Activated CD4-positive, CD25-positive, alpha-beta regulatory T cell treated with anti-CD3 and anti-CD28 coated beads, Interleukin-2, amount 50 U/mL, for 72 hours (primary cell): ENCODE measurements around the gene REXO1.

ENCODE experiments used
- DNase-seq: peaks from one replicate; pipeline ENCODE4 v3.0.0; 2021

The REXO1 gene

DNA sequence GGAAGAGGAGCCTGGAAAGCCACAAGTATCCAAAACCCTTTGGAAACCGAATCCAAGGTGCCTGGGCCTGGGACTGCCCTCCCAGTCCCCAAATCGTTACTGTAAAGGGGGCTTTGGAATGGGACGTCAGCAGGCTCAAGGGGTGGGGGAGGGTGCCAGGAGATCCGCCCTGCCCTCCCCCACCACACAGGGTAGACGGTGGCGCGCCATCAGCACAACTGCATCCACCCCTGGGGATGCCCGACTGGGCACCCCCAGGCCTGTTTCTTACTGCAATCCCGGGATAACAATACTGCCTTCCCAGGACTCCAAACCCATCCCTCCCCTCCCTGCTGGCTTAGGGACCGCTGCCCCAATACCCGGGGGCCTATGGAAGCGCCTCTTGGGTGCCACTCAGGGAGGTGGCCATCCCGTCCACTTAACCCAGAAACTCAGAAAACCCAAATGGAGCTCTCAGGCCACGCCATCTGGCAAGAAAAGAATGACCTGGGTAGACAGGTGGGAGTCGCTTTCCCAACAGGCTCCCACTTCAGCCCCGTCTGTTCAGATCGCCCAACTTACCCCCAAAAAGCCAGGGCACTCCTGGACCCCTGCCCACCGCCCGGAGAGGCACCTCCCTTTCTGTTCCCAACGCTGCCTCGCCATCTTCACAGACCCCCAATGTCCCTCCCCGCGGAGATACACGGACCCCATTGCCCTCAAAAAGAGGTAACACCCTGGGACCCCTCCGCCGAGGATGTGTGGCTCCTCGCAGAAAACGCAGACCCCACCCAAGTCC is 12.7 kb upstream of the REXO1 start:
- DNase-seq: no peak

DNA sequence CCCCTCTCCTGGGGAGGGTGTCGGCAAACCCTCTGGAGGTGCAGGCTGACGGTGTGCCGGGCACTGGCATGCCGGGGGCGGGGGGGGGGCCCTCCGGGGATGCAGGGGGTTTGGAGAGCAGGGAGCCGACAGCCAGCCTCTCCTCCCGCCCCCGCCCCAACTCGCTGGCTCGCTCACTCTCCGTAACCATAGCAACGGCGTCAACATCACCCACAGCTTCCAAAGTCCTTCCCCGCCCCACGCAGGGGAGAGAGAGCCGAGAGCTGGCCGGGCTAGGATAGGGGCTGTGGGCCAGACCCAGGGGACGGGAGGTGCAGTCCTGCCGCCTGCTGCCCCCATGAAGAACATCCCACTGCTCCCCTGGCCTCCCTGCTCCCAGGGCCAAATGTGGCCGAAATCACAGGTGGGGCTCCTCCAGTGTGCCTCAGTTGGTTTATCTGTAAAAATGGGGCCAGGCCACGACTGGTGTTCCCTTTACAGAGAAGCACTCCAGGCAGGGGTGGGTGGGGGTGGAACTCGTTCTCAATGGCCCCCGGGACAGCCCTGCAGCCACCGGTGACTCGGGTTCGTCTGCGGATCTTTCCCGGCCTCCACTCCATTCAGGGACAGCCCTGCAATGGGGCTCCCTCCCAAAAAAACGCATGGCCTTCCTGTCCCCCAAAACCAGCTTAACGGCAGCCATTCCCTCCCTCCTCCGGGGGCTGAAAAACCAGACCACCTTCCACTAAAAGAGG is 11.9 kb upstream of the REXO1 start:
- DNase-seq: no peak

DNA sequence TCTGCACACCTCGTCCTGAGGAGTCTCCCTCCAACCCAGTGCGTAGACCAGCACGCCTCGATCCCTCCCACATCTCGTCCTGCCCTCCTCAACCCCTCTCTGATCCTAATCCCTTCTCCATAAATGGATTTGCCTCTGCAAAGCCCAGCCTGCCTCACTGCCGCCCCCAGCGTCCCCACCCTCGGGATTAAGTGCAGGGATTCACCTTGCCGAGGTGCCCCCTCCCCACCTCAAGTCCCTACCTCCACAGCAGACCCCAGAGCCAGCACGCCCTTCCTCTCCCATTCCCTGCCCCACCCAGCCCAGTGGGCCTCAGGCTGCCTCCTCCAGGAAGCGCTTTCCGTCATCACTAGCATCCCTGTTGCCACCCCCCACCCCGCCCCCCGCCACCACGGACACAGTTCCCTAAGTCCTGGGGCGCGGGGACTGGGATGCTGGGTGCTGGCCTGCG is 11.1 kb upstream of the REXO1 start:
- no peak for DNase-seq

DNA sequence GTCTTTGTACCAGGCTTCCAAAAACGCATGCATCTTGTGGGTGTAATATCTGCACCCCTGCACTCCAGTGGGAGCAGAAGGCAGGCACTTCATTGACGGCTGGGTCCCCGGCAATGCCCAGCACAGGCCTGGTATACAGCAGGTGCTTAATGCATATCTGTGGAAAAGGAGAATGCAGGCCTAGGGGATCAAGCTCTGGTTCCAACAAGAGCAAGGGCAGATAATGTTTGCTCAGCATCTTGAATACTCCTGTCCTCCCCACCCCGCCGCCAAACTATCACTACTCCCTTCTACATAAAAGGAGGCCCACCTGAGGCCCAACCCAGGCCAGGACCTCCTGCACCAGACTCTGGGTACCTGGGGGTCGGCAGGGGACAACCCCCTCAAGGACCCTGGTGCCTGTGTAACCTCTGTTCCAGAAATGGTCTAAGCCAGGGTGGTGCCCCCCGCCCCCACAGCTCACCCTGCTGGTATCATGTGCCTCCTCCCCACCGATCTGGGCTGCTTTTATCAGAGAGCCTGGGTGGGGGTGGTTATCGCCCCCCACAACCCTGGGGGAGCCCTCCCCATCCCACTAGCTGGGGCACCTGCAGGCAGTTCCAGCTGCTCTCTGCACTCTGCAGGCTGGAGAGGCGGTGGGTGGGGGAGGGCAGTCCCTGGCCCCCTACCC is 10.3 kb upstream of the REXO1 start:
- no peak for DNase-seq

DNA sequence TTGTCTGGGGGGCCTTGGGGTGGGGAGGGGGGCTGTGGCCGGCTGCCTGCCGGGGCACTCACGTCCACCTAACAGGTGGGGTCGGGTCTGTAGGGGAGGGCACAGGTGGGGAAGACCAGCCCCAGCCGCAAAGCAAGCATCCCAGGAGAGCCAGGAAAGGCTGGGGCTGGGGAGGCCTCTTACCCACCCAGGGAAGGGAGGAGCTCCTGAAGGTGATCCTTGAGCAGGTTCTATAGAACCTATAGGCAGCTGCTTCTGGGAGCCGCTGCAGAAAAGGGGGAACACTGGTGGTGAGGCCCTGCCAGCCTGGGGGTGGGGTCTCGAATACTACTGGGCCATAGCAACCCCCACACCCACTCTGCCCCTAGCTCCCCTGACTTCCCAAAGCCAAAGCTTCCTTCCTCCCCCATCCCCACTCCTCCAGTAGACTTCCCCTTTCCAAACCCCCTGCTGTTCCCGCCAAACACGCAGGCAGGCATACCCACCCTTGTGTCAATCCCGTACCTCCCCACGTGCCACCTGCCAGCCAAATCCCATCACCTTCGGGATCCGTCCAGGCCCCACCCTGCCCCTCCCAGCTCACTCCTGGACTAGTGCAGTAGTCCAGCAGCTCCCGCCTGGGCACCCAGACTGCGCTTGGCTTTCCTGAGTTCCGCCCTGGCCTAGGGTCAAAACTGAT is 9.5 kb upstream of the REXO1 start:
- DNase-seq: no peak

DNA sequence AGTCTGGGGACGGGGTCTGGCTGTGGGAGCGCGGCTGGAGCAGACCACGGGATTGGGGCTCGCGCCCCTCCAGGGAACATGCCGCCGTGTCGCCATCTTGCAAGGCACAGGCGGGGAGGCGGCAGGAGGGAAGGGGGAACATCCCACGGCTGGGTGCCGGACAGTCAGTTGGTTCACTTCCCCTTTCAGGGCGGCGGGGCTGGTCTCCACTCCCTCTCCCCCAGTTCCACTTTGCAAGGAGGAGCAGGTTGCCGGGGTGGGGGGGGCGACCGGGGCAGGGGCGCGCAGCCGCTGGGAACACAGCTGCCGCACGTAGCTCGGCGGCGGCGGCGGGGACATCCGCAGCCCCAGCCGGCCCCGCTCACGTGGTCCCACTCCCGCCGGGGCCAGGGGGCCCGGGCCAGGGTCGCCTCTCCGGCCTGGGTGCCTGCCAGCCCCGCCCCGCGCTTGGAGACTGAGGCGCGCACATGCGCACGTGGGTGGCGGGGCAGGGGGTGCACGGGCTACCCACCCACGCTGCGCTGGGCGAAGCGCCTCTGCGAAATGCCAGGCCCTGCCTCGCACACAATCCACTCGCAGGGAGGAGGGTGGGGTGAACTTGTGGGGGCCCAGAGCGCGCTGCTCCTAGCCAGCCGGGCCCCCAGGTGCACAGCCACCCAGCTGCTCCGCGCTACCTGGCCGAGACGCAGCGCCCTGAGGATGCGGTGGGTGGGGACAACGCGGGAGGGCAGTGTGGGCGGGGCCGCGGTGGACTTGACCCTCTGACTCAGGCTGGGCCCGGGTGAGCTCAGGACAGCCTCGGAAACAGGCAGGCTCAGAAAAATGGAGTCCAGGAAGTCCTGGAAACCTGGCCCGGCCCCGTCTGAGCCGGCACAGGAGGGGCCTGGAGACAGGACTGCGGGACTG is 8.7 kb upstream of the REXO1 start:
- peak; percentile 75 for DNase-seq

DNA sequence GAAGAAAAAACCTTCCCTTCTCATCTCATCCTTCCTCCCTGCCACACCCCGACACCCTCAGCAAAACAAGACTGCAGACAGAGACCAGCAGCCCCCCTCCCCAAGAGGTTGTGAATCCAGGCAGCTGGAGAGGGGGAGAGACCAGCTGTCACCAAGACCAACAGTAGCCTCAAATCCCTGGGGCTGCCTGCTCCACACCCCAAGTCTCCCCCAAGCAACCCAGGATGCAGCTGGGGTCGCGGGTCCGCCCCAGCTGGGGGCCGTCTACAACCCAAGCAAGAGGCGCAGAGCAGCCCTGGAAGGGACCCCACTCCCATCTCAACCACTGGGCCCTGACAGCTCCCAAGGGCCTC is 8.0 kb upstream of the REXO1 start:
- DNase-seq: no peak

DNA sequence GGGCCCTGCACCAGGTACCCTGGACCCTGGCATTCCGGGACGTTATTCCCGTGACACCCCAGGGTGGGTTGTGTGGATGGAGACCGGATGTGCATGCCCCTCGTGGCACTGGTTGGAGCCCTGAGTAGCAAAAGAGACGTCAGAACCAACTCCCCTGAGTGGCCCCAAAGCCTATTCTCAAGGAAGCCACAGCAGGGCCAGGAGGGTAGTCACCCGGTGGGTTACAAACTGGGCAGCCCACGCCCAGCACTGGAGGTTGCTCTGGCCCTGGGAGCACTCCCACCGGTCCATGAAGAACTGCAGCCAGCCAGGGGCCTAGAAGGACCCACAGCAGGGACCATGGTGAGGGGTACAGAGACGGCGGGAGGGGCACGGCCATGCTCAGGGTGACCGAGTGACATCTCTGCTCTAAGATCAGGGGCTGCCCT is 7.6 kb upstream of the REXO1 start:
- no peak for DNase-seq

DNA sequence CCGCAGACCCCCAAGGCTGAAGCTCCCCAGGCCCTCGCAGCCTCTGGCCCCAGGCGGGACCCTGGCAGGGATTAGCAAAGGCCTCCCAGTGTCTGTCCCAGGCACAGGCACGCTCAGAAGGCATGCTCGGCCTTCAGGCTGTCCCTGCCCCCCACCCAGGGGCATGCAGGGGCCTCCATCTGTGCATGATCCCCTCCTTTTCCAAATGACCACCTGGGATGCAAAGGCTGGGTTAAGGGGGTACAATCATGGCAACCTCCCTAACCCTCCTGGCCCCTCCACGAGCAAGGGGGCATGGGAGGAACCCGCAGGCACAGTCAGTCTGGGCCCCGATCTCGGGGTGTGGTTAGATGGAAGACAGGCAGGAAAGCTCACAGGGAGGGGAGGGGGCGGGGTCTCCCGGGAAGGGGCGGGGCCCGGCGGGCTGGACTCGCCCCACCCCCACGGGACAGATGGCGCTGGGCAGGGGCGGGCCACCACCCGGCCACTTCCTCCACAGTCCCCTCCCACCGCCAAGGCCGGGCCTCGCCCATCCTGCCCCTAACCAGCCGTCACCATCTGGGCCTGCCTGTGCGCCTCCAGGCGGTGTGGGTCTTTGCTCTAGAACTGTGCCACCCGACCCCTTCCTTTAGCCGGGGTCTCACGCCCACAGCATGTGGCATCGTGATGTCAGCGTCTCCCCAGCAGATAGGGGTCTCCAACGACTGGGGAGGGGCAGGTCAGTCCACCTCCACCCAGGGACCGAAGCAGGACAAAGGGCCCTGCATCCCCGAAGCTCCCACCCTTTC is 7.0 kb upstream of the REXO1 start:
- peak; percentile 81 for DNase-seq

DNA sequence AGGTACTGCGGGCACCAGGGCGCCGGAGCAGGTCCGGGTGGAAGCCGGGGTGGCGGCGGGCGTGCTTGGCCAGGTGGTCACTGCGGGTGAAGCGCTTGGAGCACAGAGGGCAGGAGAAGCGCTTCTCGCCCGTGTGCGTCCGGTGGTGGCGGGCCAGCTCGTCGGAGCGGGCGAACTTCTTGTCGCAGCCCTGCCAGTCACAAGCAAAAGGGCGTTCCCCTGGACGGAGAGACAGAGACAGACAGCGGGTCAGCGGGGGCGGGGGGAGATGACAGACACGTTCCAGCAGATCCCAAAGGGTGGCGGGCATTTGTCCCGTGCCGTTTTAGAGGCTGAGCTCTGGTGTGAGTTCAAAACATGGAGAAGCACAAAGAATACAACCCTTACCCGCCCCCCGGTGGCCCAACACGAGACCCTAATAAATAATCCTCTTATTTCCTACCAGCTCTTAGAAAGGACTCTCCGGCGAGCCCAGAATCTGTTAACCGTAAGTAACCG is 6.3 kb upstream of the REXO1 start:
- DNase-seq: no peak

DNA sequence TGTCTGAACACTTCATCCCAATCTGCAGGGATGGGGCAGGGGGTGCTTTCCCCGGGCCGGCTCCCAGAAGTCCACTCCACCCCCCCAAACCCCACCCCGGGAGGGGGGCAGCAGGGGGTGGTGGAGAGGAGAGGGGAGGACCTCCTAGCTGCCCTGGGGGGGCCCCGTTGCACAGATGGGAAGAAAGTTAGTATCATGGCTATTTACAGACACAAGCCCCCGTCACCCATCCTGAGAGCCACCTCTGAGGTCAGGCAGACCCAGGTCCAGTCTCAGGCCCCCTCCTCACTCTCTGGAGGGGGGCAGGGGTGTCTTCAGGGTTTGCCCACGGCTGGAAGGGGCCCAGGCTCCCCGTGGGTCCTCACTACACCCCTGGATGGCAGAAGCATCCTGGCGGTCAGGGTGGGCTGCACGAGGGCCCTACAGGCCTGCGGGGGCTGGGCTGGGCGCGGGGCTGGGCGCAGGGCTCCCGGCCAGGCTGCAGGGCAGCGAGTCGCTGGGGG is 5.8 kb upstream of the REXO1 start:
- DNase-seq: no peak

DNA sequence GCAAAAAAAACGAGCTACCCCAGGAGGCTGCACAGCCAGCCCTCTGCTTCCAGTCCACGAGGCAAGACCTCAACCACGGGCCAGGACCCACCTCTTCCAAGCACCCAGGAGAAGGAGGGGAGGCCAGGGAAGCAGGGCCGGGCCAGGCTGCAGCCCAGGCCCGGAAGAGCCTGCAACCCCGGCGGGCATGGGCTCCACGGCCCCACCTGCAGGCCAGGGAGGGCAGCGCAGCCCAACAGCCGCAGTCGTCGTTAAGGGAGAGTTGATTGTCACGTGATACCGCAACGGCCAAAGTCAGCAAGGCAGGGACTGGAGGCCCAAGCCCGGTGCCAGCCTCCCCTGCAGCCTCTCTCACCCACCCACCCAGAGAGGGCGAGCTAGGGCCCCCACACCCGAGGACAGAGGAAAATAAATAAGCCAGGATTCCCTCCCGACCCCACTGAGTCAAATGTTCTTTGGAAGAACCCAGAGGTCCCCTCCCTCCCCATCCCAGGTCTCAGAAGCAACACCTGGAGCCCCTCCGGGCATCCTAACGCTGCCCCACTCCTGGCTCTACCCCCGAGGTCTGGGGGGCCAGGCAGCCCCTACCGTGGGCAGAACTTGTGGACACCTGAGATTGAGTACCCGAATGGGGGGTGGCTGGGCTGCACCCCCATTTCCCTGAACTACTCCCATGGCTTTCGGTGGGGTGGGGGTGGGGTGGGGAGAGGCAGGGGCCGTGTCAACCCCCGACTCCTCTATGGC is 5.2 kb upstream of the REXO1 start:
- peak; percentile 85 for DNase-seq

DNA sequence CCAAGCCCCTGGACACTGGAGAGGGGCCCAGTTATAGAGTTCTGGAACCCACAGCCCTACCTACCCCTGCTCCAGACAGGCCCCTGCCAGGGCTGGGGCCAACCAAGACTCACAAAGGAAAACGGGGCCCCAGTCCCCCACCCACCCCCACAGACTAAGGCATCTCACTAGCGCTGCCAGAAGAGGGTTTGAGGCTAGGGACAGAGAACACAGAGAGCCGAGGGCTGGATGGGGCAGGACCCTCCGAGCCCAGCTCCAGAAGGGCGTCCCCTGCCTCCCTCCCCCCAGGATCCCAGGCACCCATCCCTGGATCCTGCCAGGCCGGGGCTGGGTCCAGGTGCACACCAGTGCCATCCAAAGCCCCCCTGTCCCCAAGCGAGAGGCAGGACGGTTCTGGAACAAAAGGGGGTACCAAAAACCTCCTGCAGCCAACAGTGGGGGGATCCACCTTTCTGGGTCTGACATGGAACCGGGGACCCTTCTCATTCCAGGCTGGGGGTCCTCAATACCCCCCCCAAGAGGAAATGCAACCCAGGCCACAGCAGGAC is 4.4 kb upstream of the REXO1 start:
- no peak for DNase-seq

DNA sequence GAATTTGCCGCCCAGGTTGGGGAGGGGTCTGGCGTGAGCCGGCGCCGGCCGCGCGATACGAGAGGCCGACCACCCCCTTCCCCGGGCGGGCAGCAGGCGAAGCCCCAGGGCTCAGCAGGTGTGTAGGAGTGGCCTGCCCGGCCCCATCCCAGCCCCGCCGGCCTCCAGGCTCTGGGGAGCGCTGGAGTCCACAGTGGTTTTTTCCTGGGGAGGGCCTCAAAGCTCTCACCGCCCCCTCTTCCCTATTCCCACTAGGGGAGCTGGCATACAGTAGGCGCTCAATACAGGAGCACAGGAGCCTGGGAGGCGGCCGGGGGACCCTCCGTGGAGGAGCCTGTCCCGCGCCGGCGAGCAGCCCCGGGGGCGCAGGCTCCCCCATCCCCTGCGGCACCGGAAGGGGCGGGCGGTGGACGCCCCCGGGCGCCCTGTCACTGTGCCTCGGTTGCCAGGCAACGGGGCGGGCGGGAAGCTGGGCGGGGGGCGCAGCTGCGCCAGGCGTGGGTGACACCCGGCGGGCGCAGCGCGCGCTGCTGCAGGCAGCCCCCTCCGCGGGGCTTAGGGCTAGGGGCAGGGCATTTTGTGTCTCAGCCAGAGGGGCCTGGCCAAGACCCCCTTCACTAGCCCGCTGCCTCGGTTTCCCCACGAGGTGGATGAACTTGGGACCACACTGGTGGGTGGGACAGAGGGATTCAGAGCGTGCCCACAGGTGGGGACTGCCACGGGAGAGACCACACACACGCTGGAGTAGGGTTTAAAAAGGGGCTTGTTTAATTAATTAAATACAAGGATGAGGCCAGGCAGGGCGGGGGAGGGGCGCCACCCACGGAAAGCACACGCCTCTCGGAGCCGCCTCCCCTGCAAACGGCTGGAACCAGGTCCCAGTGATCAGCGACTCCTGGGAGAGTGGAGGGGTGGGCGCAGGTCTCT is 3.6 kb upstream of the REXO1 start:
- no peak for DNase-seq

DNA sequence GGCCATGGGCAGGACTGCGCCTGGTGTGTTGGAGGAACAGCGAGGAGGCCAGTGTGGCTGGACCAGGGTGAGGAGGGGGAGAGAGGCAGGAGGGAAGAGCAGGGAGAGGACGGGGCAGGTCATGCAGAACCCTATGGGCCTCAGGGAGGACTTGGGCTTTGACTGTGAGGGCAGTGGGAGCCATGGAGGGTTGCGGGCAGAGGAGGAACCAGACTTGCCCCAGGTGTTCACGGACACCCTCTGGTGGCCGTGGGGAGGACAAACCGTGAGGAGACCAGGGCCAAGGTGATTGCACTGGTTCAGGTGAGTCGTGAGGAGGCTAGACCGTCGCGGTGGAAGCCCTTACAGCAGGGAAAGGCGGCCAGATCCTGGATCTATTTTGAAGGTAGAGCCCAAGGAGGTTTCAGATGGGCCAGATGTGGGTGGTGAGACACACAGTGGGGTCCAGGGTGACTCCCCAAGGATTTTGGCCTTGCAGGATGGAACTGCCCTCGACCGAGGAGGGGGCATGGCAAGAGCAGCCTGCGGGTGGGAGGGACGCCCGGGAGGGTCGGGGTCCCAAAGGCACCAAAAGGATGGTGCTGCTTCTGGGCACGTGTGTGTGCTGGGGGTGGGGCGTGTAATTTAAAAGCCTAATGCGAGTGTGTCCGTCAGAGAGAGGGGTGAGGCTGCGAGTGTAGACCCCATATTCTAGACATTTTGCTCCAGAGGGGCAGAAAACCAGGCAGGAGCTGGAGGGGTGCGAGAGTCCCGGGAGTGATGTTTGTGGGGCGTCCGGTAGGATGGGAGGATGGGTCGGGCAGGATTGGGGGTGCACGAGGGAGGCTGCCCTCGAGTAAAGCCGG is 2.7 kb upstream of the REXO1 start:
- DNase-seq: no peak

DNA sequence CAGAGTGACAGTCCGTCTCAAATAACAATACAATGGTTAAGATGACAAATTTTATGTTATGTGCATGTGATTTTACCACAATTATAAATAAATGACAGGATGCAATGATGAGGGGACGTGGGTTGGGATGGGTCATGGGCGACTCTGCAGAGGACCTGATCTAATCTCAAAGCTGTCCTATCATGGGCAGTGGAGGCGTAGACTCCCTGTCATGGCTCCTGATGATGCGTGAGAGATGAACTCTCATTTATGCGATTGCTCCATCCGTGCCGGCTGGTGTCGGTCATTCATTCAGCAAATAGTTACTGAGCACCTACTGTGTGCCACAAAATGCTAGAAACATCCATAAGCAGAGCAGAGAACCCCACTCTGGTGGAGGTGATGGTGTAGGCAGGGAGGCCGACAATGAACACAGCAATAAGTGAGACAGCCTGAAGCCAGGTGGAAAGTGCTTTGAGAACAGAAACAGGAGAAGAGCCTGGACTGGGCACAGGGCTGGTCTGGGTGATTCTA is 1.7 kb upstream of the REXO1 start:
- no peak for DNase-seq

DNA sequence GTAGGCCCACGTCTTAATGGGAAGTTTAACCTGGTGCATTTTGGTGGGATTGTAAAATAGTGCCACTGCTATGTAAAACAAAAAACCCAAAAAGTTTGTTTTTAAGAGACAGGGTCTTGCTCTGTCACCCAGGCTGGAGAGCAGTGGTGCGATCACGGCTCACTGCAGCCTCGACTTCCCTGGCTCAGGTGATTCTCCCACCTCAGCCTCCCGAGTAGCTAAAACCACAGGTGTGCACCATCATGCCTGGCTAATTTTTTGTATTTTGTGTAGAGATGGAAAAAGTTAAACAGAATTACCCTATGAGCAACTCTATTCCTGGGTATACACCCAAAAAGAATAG is 820 bp upstream of the REXO1 start:
- no peak for DNase-seq
